Activated T-cell treated with anti-CD3 and anti-CD28 coated beads, Interleukin-2, amount 50 U/mL, for 1 hour (primary cell): ENCODE data around the gene HP.
"Not testable (repeated sequence)": the region's sequence is repeated elsewhere in the genome, so short reads cannot be mapped to it uniquely, and the experiment has no call there.

Source experiments
- DNase-seq: peaks from one replicate; pipeline ENCODE4 v3.0.0-alpha.2; 2020

The HP gene, protein sequence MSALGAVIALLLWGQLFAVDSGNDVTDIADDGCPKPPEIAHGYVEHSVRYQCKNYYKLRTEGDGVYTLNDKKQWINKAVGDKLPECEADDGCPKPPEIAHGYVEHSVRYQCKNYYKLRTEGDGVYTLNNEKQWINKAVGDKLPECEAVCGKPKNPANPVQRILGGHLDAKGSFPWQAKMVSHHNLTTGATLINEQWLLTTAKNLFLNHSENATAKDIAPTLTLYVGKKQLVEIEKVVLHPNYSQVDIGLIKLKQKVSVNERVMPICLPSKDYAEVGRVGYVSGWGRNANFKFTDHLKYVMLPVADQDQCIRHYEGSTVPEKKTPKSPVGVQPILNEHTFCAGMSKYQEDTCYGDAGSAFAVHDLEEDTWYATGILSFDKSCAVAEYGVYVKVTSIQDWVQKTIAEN

DNA sequence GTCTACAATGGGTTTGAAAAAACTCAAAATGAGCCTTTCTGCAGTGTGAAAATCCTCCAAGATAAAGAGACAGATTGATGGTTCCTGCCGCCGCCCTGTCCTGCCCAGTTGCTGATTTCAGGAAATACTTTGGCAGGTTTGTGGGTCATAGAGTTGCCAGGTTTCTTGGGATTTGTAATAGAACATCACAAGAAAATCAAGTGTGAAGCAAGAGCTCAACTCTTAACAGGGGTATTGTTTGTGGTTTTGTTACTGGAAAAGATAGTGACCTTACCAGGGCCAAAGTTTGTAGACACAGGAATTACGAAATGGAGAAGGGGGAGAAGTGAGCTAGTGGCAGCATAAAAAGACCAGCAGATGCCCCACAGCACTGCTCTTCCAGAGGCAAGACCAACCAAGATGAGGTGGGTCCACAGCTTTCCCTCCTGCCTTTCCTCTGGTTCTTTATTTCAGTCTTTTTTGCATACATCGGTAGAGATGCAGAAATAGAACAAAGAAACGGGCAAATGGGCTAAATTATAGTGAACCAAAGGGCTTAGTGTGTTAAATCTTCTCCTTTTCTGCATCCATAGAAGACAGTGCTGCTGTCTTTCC lies at the start of gene HP:
HP (plus strand) TSS at position 252 of the 594 bp plus-strand sequence; CDS start at position 400, 148 bp downstream.
- DNase-seq, result not testable (repeated sequence)

DNA sequence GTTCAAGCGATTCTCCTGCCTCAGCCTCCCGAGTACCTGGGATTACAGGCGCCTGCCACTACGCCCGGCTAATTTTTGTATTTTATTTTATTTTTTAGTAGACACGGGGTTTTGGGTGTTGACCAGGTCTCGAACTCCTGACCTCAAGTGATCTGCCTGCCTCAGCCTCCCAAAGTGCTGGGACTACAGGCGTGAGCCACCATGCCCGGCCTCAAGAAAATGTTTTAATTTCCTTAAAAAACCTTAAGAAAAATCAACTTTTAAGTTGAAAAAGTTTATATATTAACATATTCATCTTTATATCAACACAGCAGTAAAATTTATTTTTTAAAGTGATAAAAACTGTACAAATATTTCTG lies 46.3 kb upstream of the HP start:
- DNase-seq, result not testable (repeated sequence)

DNA sequence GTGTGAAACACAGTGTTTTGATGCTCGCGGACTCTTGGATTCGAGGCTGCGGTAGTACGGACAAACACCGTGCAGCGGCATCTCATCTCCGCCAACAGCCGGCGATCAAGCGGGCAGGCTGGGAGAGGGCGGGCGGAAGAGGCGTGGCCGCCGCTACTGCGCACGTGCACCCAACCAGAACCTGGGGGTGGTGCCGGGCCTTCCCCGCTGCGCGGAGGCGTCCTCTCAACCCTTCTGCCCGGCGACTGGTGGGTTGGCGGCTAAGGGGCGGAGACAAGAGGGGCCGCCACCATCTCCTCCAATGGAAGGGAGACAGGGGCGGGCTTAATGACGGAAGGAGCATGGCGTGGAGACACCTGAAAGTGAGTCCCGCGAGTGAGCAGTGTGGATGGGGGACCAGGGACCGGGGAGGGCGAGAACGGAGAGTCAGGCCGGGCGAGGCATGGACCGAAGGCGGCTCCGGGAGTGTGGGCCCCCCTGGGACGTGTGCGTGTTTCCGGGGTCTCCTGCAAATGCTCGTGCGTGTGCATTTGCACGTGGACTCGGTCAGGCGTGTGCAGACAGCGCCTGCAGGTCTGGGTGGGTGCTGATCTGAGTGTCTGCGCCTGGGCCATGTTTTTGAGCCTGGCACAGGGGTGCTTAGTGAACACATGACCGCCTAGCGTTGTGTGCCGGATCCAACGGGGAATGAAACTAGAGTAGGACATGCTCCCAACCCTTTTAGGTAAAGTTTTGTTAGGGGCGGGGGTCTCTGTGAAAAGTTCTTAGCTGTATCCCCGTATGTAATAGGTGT lies 45.7 kb upstream of the HP start, which contains the start of gene DHODH:
DHODH (plus strand) TSS at position 321 of the 793 bp plus-strand sequence; CDS start at position 342, 21 bp downstream.
- peak; percentile 95 for DNase-seq

DNA sequence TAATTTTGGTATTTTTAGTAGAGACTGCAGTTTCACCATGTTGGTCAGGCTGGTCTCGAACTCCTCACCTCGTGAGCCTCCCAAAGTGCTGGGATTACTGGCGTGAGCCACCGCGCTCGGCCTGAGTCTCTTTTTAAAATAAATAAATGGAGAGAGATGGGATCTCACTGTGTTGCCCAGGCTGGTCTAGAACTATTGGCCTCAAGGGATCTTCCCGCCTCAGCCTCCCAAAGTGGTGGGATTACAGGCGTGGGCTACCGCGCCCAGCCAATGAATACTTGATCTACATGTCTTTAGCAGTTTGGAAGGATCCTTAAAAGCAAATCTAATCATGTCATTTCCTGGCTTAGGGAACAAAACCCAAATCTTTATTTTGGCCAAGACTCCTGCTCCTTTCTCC lies 44.5 kb upstream of the HP start:
- no peak for DNase-seq

DNA sequence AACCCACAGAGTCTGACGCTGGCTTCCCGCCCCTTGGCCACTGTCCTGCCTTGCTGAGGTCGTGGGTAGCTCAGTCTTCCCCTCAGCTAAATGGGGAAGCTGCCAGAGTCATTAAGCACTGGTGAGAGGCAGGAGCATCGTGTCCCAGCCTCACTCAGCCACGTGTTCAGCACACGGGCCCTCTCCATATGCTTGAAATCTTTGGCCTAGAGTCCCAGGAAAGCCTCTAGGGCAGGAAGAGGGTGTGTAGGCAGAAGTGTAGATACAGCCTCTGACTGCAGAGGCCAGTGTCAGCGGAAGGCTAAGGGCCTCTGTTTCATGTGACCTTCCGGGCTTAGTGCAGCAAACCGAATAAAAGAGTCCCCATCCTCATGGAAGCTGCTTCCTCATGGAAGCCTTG lies 41.7 kb upstream of the HP start:
- DNase-seq, result no peak

DNA sequence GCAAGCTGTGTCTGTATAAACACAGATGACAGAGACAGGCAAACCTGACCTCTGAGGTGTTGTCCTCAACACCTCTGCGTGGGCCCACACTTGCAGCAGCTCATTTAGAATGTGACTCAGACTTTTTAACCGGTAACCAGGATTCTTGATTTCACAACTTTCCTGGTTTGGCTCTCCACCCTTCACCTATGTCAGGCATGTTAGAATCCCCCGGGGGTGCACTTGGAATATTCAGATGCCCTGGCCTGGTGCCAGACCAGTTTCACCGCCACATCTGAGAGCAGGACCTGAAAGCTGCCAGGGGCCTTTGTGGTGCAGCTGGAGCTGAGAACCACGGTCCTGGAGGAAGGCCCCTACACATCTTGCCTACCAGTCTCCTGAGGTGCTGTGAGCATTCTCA lies 40.9 kb upstream of the HP start:
- no peak for DNase-seq

DNA sequence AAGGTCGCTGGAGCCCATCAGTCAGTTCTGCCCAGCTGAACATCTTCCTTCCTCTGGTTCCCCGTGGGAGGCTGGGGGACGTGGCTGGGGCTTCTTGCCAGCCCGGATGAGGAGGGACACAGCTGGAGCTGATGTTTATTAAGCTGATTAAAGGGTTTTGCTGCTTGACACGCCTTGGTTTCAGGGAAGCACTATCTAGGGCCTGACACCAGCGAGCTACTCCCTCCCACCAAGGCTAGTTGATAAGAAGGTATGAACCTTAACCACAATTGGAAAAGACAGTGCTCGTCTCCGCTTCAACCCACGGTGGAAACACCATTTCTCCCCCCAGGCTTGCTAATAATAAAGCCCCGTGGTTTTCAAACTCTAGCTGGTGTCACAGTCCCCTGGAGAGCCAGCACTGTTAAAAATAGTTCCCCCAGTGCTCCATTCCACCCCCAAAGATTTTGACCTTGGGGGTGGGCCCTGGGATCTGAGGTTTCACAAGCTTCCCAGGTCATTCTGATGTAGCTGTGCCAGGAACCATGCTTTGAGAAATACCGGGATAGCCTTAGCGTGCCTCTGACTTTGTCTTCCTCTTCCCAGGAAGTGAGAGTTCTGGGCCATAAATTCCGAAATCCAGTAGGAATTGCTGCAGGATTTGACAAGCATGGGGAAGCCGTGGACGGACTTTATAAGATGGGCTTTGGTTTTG lies 40.3 kb upstream of the HP start:
- no peak for DNase-seq

DNA sequence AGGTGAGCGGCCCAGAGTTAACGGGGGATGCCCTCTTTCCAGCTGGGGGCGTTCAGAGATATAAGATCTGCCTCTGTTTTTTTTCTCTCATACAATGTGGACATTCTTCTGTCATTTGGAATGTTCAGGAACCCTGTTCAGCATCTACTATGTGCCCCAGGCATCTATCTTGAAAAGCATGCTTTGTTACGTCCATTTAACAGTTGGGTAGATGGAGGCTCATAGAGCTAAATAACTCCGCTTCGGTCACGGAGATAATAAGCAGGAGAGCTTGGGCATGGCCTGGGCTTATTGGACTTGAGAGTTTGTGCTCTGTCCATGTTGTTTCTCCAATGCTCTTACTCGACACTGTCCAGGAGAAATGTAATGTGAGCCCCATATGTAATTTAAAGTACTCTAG lies 39.6 kb upstream of the HP start:
- no peak for DNase-seq

DNA sequence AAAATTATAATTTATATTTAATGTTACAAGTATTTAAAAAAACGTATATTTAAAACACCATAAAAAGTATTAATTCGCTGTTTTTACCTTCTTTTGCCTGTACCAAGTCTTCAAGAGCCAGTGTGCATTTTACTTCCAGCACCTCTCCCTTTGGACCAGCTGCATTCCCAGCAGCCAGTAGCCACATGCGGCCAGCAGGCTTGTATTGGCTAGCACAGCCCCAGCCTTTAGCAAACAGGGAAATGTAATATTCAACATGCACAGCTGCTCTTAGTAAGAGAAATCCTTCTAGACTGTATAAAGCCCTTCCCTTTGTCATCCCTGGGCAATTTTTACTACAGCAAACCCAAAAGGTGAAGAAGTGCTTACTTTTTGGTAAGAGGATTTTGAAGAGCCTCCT lies 39.2 kb upstream of the HP start:
- DNase-seq, result no peak

DNA sequence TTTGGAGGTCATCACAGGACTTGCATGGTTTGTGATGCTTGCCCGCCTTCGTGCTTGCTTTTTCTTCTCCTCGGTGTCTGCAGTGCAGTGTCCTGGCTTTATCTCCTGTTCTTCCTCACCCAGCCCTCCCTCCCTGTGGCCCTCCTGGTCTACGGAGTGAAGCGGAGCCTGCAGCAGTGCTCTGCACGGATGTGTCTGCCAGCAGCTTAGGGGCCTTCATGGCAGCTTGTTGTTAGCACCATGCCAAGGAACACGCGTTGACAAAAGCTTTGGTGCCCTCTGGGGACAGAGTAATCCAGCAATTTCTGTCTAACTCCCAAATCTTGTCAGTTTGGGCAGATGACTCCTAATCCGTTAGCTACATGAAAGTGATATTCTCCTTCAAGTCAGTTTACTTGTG lies 35.8 kb upstream of the HP start:
- DNase-seq, result no peak

DNA sequence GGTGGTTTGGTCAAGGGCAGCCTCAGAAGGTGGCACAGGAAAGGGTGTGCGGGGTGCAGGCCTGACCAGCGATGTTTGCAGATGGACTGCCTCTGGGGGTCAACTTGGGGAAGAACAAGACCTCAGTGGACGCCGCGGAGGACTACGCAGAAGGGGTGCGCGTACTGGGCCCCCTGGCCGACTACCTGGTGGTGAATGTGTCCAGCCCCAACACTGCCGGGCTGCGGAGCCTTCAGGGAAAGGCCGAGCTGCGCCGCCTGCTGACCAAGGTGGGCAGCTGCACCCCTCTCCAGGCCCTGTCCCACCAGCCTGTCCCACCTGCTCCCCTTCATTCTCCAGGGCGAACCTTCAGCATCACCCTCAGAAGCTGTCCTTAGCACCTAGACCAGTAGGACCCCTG lies 33.3 kb upstream of the HP start:
- DNase-seq, result no peak

DNA sequence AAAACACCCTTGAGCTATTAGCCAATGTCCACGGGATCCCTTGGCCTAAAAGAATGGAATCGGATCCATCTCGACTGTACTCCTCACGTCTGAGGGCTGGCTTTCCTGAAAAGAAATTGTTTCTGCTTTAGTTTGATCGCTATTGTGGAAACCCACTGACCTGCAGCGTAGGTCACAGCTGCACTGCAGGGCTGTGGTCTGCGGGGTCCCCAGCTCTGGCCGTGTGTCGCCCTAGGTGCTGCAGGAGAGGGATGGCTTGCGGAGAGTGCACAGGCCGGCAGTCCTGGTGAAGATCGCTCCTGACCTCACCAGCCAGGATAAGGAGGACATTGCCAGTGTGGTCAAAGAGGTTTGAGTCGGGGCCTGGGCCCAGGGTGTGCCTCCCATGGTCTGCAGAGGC lies 32.2 kb upstream of the HP start:
- no peak for DNase-seq

DNA sequence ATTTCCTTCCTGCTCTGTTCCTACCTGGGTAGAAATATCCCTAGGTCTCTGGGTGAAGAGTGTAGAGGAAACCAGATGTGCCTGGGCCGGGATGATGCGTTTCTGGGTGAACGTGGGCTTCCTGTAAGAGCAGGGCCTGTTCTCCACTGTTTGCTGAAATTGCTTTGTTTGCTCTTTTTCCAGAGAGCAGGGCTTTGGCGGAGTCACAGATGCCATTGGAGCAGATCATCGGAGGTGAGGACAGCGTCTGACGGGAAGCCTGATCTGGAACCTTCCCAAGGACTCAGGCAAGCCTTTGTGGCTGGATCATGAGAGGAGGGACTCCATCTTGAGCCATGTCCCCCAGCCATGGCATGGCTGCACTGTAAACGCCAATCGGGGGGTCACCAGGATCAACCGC lies 30.3 kb upstream of the HP start:
- DNase-seq, result no peak

DNA sequence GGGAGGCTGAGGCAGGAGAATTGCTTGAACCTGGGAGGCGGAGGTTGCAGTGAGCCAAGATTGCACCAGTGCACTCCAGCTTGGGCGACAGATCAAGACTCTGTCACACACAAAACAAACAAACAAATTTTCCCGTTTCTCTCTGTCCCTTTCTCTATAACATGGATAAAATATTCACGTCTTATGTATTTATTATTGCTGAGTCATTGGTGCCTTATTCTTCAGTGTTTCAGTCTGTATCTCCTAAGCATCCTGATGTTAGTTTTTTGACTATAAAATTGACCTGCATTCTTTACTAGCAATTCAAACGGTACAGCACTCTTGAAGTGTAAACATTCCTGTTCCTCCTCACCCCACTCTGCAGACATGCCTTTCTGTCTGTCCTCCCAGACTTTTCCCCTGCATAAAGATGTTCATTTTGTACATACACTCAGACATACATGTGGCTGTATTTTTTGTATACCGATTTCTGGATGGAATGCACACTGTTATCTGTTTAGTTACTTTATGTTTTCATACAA lies 29.4 kb upstream of the HP start:
- DNase-seq, result no peak

DNA sequence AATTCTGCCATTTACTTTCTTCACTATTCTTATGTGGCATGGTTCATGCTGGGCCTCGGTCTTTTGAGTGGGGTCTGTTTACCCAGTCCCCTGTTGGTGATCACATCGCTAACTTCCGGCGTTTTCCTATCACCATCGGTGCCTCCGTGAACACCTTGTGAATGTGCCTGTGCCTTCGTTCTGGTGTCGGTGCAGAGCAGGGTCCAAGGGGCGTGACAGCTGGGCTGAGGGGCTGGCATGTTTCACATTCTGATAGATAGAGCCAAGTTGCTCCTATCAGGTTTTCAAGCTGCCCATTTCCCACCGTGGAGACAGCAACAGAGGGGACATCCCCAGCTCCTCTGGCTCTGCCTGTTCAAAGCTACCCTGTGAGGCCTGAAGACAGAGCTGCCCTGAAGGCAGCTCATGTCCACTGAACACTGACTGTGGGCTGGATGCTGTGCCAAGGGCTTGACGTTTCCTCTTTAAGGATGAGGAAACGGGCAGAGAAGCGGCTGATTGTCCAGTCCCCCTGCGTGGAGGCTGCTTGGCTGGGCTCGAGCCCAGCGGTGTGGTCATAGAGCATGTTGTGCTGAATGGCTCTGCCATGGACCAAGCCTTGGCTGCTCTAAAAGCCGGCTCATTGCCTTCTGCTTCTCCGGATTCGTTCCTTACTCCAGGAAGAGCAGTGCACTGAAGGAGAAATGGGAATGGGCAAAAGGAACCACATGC lies 28.7 kb upstream of the HP start:
- no peak for DNase-seq

DNA sequence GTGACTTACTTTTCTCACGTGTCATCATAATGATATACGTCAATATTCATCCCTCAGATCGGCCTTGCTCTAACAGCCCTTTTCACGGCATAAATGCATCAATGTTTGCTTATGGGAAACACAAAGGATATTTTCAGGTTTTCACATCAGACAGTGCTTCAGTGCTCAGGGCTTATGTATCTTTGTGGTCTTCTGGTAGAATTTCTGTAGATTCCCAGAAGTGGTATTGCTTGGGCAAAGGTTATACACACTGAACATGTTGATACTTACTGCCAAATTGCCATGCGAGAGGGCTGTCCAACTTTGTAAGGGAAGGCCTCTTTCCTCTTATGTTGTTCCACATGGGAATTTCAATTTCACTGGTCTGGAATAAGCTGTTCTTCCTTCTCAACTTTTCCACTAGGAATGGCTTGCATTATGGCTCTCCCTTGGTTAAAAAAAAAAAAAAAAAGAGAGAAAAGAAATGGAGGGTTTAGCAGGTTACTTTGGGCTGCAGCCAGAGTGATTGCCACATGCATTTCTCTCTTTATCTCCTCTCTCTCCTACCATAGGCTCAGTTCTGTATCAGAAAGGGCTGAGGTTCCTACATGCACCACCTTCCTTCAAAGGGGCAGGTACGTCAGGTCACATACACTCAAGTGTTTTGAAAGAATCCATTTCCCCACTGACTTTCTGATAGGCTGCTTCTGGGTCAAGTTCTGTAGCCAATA lies 26.5 kb upstream of the HP start:
- DNase-seq, result no peak

DNA sequence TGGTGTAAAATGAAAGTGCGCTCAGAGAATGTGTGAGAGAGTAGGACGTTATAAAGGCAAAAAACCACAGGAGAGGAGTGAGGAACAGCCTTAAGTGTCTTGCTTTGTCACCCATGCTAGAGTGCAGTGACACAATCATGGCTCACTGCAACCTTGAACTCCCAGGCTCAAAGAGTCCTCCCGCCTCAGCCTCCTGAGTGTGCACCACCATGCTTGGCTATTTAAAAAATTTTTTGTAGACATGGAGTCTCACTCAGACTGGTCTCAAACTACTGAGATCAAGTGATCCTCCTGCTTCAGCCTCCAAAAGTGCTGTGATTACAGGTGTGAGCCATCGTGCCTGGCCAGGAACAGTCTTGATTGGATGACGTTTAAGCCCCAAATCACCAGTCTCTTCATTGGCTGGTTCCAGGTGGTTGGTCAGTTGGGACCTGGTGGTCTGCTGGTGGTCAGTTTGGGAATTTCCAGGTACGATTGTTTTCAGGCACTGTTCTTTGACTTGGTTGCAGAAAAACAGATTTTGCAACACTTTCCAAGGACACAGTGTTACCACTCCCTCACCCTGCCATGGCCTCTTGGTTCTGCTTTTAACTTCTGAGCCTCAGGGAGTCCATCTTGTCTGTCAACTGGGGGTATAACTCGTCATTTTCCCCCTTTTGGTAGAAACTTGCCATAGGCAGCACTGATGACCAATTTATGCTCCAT lies 24.6 kb upstream of the HP start:
- no peak for DNase-seq

DNA sequence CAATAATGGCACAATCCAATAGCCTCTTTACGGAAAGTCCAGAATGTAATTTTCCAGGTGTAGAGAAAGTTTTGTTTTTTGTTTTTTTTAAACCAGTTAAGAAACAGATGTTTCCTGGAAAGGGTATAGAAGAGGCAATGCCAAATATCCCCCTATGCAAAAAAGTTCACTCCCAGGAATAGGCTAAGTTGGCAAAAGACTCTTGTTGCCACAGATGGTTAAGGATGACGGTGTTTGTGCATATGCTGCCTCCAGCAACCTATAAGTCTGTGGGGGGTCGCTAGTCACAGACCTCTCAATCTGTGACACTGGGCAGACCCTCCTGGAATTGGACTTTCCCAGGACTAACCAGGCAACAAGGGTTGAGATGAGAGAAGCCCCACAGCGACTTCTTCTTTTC lies 20.9 kb upstream of the HP start:
- no peak for DNase-seq

DNA sequence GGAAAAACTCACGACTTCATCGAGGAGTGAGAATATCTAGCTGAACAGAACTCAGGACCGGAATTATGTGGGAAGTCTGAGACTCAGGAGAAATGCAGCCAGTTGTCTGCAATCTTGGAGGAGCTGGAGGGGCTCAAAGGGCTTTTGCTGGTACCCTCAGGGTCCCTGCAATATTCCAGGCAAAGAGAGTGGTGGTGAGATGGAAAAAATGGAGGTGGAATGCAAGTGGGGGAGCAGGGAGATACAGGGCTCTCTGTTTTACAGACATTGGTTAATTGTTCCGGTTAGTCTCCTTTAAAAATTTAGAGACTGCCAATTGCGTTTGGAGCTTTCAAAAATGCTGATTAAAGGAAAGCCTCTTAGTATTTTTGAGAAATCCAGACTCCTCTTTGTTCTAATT lies 18.2 kb upstream of the HP start:
- no peak for DNase-seq

DNA sequence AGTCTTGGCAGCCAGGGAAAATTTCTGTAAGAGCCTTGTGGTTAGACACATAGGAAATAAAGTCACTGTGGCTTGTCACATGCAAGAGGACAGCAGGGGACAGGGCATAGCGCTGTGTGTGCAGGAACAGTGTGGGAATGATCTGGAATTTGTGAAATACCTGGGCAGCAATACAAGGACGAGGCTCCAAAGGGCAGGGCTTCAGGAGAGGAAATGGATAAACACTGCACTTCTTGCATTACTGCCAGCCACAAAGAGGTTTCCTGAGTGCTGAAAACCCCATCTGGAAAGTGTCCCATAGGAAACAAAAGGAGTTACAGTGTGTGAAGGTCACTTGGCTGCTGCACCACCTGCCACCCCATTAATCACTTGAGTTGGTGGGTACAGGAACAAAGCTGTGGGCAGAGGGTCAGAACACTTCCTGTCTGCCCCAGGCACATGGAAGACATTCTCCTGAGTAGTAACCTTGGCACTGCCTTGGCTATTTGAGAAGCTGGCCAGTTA lies 12.1 kb upstream of the HP start:
- no peak for DNase-seq

DNA sequence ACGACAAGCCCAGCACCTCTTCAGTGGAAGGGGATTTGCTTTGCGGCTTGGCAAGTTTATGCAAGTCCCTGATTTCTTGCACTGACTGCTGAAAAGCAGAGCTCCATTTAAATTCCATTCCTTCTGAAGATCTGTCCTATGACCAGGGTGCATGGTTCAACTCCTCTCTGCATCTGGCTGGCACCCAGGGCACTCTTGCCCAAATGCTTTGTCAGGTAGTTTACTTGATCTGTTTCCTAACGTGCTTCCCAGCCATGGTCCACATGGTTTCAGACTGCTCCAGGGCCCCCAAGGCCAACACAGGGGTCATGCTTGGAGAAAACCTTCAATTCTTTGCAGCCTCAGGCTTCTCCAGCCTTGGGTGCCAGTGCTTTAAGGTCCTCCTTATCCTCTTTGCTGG lies 11.2 kb upstream of the HP start:
- DNase-seq, result no peak
